Upper lobe of left lung (tissue), 6 donors: ENCODE data around the gene C12orf76. TPM values are rescaled to one million over a fixed set of nuclear protein-coding genes. Genes with fewer than 3 reads are reported as not detected.

Source experiments
- ATAC-seq, 2 donors: fragments of 200-7000 bp; cut with Tn5 transposase; one replicate each; pipeline ENCODE4 v1.9.1; 2022; ENCODE audit warnings: mild to moderate bottlenecking in 2 of 2, moderate library complexity in 2 of 2; ENCODE audit not compliant: low FRiP score in 2 of 2
- DNase-seq, 2 donors: peaks; one replicate each; pipeline ENCODE4 v3.0.0-alpha.2; 2019 to 2020
- H3K27ac ChIP-seq, 4 donors: fragments of 200-600 bp; sonication (generic); one replicate each; pipeline ENCODE4 v1.5.1; 2016 to 2019
- H3K27me3 ChIP-seq, 4 donors: fragments of 200-600 bp; sonication (generic); one replicate each; pipeline ENCODE4 v1.5.1; 2017 to 2019
- H3K36me3 ChIP-seq, 4 donors: fragments of 200-600 bp; sonication (generic); one replicate each; pipeline ENCODE4 v1.5.1; 2016 to 2019
- H3K4me1 ChIP-seq, 4 donors: fragments of 200-600 bp; sonication (generic); one replicate each; pipeline ENCODE4 v1.5.1; 2018 to 2019
- H3K4me3 ChIP-seq, 4 donors: fragments of 200-600 bp; sonication (generic); one replicate each; pipeline ENCODE4 v1.5.1; 2017 to 2019; ENCODE audit warnings: mild to moderate bottlenecking in 2 of 4, moderate library complexity in 1 of 4
- H3K9me3 ChIP-seq, 4 donors: fragments of 200-600 bp; sonication (generic); one replicate each; pipeline ENCODE4 v1.5.1; 2018 to 2019
- EP300 ChIP-seq, 4 donors: sonication (generic); formaldehyde crosslinking; IDR thresholded peaks; one replicate each; pipeline ENCODE4 v1.5.1; 2017; ENCODE audit warnings: antibody characterized with exemption in 4 of 4, control low read depth in 2 of 4
- POLR2A ChIP-seq, 4 donors: fragments of 450-650 bp; IDR thresholded peaks; one replicate each; pipeline ENCODE4 v1.5.1; 2016 to 2017; ENCODE audit warnings: antibody characterized with exemption in 4 of 4, mild to moderate bottlenecking in 2 of 4
- POLR2AphosphoS5 ChIP-seq, 2 donors: sonication (generic); formaldehyde crosslinking; IDR thresholded peaks; one replicate each; pipeline ENCODE4 v1.5.1; 2017; ENCODE audit warnings: antibody characterized with exemption in 2 of 2
- whole genome bisulfite sequencing, 2 donors: methylation state at CpG; one replicate each; pipeline ENCODE4 v1.1.5; 2017 to 2018; 5-methylcytosine and 5-hydroxymethylcytosine counted together
- total RNA-seq, 6 donors: library from RNA; depleted of rRNA in 4 of 6; stranded (reverse); fragments of >200 nt in 4 of 6; gene quantifications; one replicate each; pipeline versions ENCODE4 v1.1.0 to v1.2.1, GENCODE V29; 2016 to 2021
- TF ChIP-seq, protein P1 (sequence below), 6 experiments: fragments of 450-650 bp in 4 of 6; fragments of 200-600 bp in 2 of 6; sonication (generic) in 2 of 6; IDR thresholded peaks; one replicate each; pipeline ENCODE4 v1.5.1; 2016 to 2019; ENCODE audit warnings: antibody characterized with exemption in 6 of 6
- donor health status: DM: no; HTN: no; CAD: no; lungs with moderate emphysema.
- donor health status: DM: no; HTN: yes; CAD: no; lungs with severe emphysema.

C12orf76 gene
- total RNA-seq, 6 donors from 2014 or later: 8.4 to 30.5 (median 19.6) TPM

GRCh38 chr12:109996483-109996853 is 51.9 kb downstream of the C12orf76 start:
- no peaks in the 10 kb centered on the region for H3K9me3 ChIP-seq
- 50% methylated on average over 2 of the region's 2 CpGs for WGBS, 2 donors
- peaks cover 0 to 2% (median under 1%) of the 10 kb centered on the region in 4 donors for H3K36me3 ChIP-seq
- H3K27ac ChIP-seq: peak overlapping the region; percentile 95 to 98 (median 96)
- ATAC-seq (no peak), DNase-seq (no peak)
- peaks cover 35 to 62% (median 38%) of the 10 kb centered on the region in 4 donors for H3K4me1 ChIP-seq
- no peaks in the 10 kb centered on the region for H3K27me3 ChIP-seq
- TF ChIP-seq POLR2AphosphoS5 (IDR thresholded peaks at IDR 0.05) (no peak), POLR2A (IDR thresholded peaks at IDR 0.05) (no peak), EP300 (IDR thresholded peaks at IDR 0.05) (no peak)
- TF ChIP-seq, protein P1, sequence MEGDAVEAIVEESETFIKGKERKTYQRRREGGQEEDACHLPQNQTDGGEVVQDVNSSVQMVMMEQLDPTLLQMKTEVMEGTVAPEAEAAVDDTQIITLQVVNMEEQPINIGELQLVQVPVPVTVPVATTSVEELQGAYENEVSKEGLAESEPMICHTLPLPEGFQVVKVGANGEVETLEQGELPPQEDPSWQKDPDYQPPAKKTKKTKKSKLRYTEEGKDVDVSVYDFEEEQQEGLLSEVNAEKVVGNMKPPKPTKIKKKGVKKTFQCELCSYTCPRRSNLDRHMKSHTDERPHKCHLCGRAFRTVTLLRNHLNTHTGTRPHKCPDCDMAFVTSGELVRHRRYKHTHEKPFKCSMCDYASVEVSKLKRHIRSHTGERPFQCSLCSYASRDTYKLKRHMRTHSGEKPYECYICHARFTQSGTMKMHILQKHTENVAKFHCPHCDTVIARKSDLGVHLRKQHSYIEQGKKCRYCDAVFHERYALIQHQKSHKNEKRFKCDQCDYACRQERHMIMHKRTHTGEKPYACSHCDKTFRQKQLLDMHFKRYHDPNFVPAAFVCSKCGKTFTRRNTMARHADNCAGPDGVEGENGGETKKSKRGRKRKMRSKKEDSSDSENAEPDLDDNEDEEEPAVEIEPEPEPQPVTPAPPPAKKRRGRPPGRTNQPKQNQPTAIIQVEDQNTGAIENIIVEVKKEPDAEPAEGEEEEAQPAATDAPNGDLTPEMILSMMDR (IDR thresholded peaks at IDR 0.05): no peak
- peak overlapping the region in 3 of 4 donors; percentile 93 to 99 (median 99) for H3K4me3 ChIP-seq

DNA sequence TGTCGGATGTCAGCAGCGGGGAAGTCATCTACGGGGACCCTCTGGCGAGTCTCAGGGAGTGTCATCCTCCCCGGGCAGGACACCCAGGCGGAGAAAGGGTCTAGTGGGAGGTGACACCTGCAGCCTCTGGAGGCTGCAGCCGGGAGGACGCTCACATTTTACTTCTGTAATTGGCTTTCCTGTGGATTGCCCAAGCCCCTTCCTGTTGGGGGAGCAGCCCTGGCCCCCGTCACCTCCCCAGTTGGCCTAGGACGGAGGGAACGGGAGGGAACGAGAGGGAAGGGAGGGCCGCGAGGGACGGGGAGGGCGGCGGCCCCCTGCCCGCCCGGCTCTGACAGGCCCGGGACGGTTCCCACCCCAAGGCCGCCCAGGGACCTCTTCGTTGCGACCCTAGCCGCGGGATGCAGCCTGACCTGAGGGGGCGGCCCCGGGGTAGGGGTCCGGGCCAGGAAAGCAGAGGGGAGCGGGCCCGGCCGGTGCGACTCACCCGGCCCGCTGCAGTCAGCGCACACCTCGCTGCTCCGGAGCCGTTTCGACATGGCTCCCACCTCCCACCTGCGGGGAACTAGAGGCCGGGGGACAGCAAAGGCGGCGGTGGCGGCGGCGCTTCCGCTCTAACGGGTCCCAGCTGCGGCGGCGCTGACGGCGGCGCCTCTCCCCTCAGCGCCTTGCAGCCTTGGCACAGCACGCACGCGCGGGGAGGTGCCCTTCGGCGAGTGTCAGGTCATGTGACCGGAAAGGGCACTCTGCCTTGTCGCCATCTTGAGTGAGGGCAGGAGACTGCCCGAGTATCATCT is 52.4 kb downstream of the C12orf76 start, which contains the start of gene GIT2:
Gene GIT2 (minus strand): TSS at position 683 of the 797 bp plus-strand sequence. CDS start 144 bp downstream, at position 539.
- 0 to 1% methylated on average over 16 to 34 of the region's 65 CpGs for WGBS, 2 donors
- peaks cover 0 to 7% (median 3%) of the 10 kb centered on the region in 4 donors for H3K36me3 ChIP-seq
- peak within 1 kb of the TSS; percentile 88 to 99 (median 96) for H3K4me3 ChIP-seq
- ATAC-seq (peak; percentile 90 to 94), DNase-seq (peak; percentile 96 to 97)
- peak within 1 kb of the TSS; percentile 95 to 98 (median 96) for H3K27ac ChIP-seq
- no peaks in the 10 kb centered on the region for H3K27me3 ChIP-seq
- H3K9me3 ChIP-seq: no peaks in the 10 kb centered on the region
- H3K4me1 ChIP-seq: peaks cover 29 to 56% (median 33%) of the 10 kb centered on the region in 4 donors
- TF ChIP-seq POLR2A (IDR thresholded peaks at IDR 0.05) (peak in 3 of 4 donors; percentile 50 to 96 (median 93)), EP300 (IDR thresholded peaks at IDR 0.05) (peak in 1 of 4 donors; percentile 11), POLR2AphosphoS5 (IDR thresholded peaks at IDR 0.05) (peak; percentile 90 to 96)
- TF ChIP-seq, protein P1 (IDR thresholded peaks at IDR 0.05): peak in 1 of 6 experiments; percentile 5

GRCh38 chr12:109995361-109995685 is 53.0 kb downstream of the C12orf76 start:
- Histone ChIP-seq H3K4me3 (peak overlapping the region; percentile 88 to 99 (median 96)), H3K36me3 (peaks cover 1 to 12% (median 6%) of the 10 kb centered on the region in 4 donors), H3K9me3 (no peaks in the 10 kb centered on the region), H3K4me1 (peaks cover 24 to 51% (median 31%) of the 10 kb centered on the region in 4 donors), H3K27ac (peak overlapping the region; percentile 95 to 98 (median 96)), H3K27me3 (no peaks in the 10 kb centered on the region)
- DNase-seq: no peak
- ATAC-seq: peak in 1 of 2 donors; percentile 1
- no peak for TF ChIP-seq EP300 (IDR thresholded peaks at IDR 0.05)
- TF ChIP-seq, protein P1 (IDR thresholded peaks at IDR 0.05): no peak
- no peak for TF ChIP-seq POLR2A (IDR thresholded peaks at IDR 0.05)
- TF ChIP-seq POLR2AphosphoS5 (IDR thresholded peaks at IDR 0.05): no peak
- WGBS, 2 donors: 2 to 3% methylated on average over 6 of the region's 6 CpGs

DNA sequence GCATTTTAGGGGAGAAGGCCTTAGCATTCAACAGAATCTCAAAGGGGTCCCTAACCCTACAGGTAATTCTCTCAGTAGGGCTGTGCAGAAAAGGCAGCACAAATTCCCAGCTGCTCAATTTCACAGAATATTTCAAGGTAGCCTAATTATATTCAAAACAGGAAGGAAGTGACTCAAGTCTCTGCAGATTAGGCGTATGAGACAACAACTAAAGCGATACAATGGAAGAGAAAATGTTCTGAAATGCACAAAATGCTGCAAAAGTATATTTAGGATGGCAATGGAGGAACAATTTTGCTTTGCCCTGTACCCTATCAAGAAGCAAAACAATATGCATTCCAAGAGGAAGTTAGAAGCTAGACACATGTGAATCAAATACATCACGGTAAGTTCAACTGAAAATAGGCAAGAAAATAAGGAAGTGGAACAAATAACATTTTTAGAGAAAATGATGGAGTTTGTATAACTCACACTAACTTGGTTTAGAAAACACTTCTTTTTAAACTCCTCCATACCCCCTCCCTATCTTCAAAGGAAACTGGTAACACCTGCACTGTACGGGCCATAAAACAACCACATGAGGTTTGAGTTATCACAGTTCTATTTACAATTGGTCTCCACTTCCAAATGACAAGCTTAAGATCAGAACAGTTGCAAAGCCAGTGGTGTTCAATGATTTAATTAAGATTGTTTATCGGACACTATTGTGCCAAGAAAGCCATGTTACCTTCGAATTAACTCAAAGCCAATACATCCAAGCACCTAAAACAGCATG is 53.7 kb downstream of the C12orf76 start:
- 27 to 29% methylated on average over 6 of the region's 6 CpGs for WGBS, 2 donors
- no peaks in the 10 kb centered on the region for H3K9me3 ChIP-seq
- H3K27me3 ChIP-seq: no peaks in the 10 kb centered on the region
- no peak for TF ChIP-seq POLR2AphosphoS5 (IDR thresholded peaks at IDR 0.05)
- TF ChIP-seq, protein P1 (IDR thresholded peaks at IDR 0.05): no peak
- peak overlapping the region; percentile 95 to 98 (median 96) for H3K27ac ChIP-seq
- H3K36me3 ChIP-seq: peaks cover 4 to 20% (median 9%) of the 10 kb centered on the region in 4 donors
- ATAC-seq: no peak
- peak overlapping the region; percentile 88 to 99 (median 96) for H3K4me3 ChIP-seq
- no peak for DNase-seq
- peaks cover 23 to 46% (median 29%) of the 10 kb centered on the region in 4 donors for H3K4me1 ChIP-seq
